ENCODE results near the gene EPO. TPM values are rescaled to one million over a fixed set of nuclear protein-coding genes. Genes with fewer than 3 reads are reported as not detected.
A peak's percentile ranks its signal among the peaks of the same experiment; 100 is the strongest.

Gene EPO
- total RNA-seq, 1 experiment from 2014 or later: 0.30 TPM

DNA sequence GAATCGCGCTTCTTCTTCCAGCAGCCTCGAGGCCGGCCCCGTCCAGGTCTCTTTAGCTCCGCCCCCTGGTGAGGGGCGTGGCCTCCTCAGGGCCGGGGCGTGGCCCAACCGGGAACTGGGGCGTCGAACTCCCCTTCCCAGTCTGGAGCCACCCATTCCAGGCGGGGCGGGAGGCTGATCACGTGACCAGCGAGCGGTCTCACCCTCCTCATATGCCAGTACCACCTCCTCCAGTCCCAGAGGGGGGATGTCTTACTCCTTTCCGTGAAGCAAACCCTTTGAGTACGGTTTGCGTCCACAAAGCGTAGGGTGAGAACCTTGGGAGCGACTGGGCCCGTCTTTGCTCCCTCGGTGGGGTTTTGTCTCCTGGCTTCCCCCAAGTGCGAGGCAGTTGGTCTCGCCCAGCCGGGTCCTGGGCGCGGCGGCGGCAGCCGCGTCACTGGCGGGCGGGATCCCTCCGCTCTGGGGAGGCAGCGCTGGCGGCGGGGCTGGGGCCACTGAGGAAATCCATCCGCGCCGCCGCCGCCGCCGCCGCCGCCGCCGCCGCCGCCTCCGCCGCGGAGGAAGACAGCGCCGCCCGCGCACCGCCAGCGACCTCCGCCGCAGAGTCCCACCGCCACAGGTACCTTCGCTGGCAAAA lies 46.8 kb upstream of the EPO start, which contains the start of gene GNB2:
Gene GNB2 (plus strand): TSS at position 439 of the 640 bp plus-strand sequence. CDS start 2,526 bp downstream, outside the sequence.
- H3K4me2 ChIP-seq (ENCODE audit: low read length): peak within 1 kb of the TSS; percentile 94
- ATAC-seq (peak; percentile 85), DNase-seq (ENCODE audit: low read depth, low spot score) (peak; percentile 97)
- no peak within 1 kb of the TSS for H2AFZ ChIP-seq (ENCODE audit: low read depth, low read length, poor library complexity, severe bottlenecking)
- peak within 1 kb of the TSS; percentile 95 for H3K27ac ChIP-seq (ENCODE audit: low read depth, low read length)
- H4K20me1 ChIP-seq (ENCODE audit: insufficient read depth): no peaks in the 10 kb centered on the region
- H3K36me3 ChIP-seq (ENCODE audit: control insufficient read depth in 1 of 2, insufficient read depth in 2 of 2, low read length in 2 of 2): peaks cover 4 to 10% of the 10 kb centered on the region in 2 experiments; a peak in 3 of 4 replicates
- no peaks in the 10 kb centered on the region for H3K27me3 ChIP-seq (ENCODE audit: insufficient read depth, low read length)
- peaks cover 26% of the 10 kb centered on the region for H3K79me2 ChIP-seq (ENCODE audit: insufficient read depth, low read length)
- RAD21 ChIA-PET (ENCODE audit: low non-redundant PET in 1 of 2, low total read pairs in 2 of 2, uncharacterized antibody in 2 of 2, unreplicated experiment in 2 of 2): interaction anchor here in 1 of 2 experiments (0.6 to 0.8 kb wide), 2 partner anchors 41 to 114 kb away, joined by 3 to 4 read pairs; no protein-coding TSS in a partner anchor
- H3K9me2 ChIP-seq (ENCODE audit: insufficient read depth): no peaks in the 10 kb centered on the region
- POLR2A ChIA-PET: interaction anchor here (0.6 to 1.2 kb wide), 3 partner anchors 33 to 245 kb away, joined by 3 to 5 read pairs (median 3); partner anchors contain the start of genes FBXO24, LRCH4 and POP7
- peak within 1 kb of the TSS; percentile 87 for H3K9ac ChIP-seq (ENCODE audit: low read length)
- H3K4me3 ChIP-seq (replicated peaks in 1 of 2; ENCODE audit: low read depth in 1 of 2, low read length in 2 of 2): peak within 1 kb of the TSS; percentile 88 to 96
- H3K9me3 ChIP-seq (ENCODE audit: control insufficient read depth in 1 of 2, insufficient read depth in 1 of 2, low read depth in 1 of 2, low read length in 2 of 2): no peaks in the 10 kb centered on the region
- CTCF ChIA-PET: interaction anchor here (0.8 to 1.1 kb wide), 3 partner anchors 41 to 204 kb away, joined by 3 read pairs; no protein-coding TSS in a partner anchor
- intact Hi-C loops (cut with micrococcal nuclease): loop anchor here (1.0 to 2.0 kb wide), 2 partner anchors 32 to 41 kb away; no protein-coding TSS in a partner anchor
- H3K4me1 ChIP-seq (ENCODE audit: control insufficient read depth in 1 of 2, insufficient read depth in 2 of 2, low read length in 2 of 2): peaks cover 0 to 11% of the 10 kb centered on the region in 2 experiments; a peak in 1 of 4 replicates
- no TSS peak for BruUV-seq (replicated peaks)
- TF ChIP-seq EZH2 (IDR thresholded peaks at IDR 0.05): no peak
- no peak for TF ChIP-seq SRF (IDR thresholded peaks at IDR 0.05; ENCODE audit: low read depth)
- no peak for TF ChIP-seq FOSL1 (IDR thresholded peaks at IDR 0.05; ENCODE audit: low read depth)
- TF ChIP-seq SIN3A (IDR thresholded peaks at IDR 0.05; ENCODE audit: low read depth): no peak
- no peak for TF ChIP-seq CTCF (IDR thresholded peaks at IDR 0.05 in 2 of 3, conservative IDR thresholded peaks at IDR 0.05 in 1 of 3; ENCODE audit: borderline replicate concordance in 1 of 3, insufficient read depth in 1 of 3, low read depth in 2 of 3, low read length in 2 of 3)
- TF ChIP-seq REST (IDR thresholded peaks at IDR 0.05; ENCODE audit: low read depth): no peak
- TF ChIP-seq, protein P1, sequence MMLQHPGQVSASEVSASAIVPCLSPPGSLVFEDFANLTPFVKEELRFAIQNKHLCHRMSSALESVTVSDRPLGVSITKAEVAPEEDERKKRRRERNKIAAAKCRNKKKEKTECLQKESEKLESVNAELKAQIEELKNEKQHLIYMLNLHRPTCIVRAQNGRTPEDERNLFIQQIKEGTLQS (IDR thresholded peaks at IDR 0.05): no peak
- TF ChIP-seq SP1 (IDR thresholded peaks at IDR 0.05; ENCODE audit: low read depth): no peak
- no peak for TF ChIP-seq JUND (IDR thresholded peaks at IDR 0.05)
- no peak for TF ChIP-seq ZNF274 (IDR thresholded peaks at IDR 0.05; ENCODE audit: low read depth, low read length)
- TF ChIP-seq ELF1 (IDR thresholded peaks at IDR 0.05; ENCODE audit: borderline replicate concordance, low read depth): no peak
- TF ChIP-seq POLR2AphosphoS5 (IDR thresholded peaks at IDR 0.05; ENCODE audit: low read depth, low read length): peak; percentile 77; the same call in 1 of the 2 replicates
- TF ChIP-seq ZFX (IDR thresholded peaks at IDR 0.05): no peak
- no peak for TF ChIP-seq EZH2phosphoT487 (IDR thresholded peaks at IDR 0.05; ENCODE audit: borderline replicate concordance)
- no peak for TF ChIP-seq EGR1 (IDR thresholded peaks at IDR 0.05; ENCODE audit: low read depth)
- TF ChIP-seq POLR2A (IDR thresholded peaks at IDR 0.05; ENCODE audit: borderline replicate concordance, extremely low read depth, insufficient read depth, insufficient read length): peak; percentile 31
- peak; percentile 67 for TF ChIP-seq YY1 (IDR thresholded peaks at IDR 0.05; ENCODE audit: extremely low read depth, insufficient replicate concordance, low read depth, low read length)
- TF ChIP-seq ZBTB33 (IDR thresholded peaks at IDR 0.05; ENCODE audit: extremely low read depth, insufficient replicate concordance, low read length): peak; percentile 5
- TF ChIP-seq RAD21 (IDR thresholded peaks at IDR 0.05; ENCODE audit: low read depth): no peak
